ENCODE measurements around the gene KLHL12.

Gene KLHL12

GRCh38 chr1:202850593-202851362 lies 76.3 kb downstream of the KLHL12 start:
- DNase-seq (ENCODE audit: low read depth), result no peak
- no peak overlapping the region for H3K4me3 ChIP-seq (ENCODE audit: low read depth, low read length)

GRCh38 chr1:202848191-202848542 lies 78.9 kb downstream of the KLHL12 start:
- H3K4me3 ChIP-seq (ENCODE audit: low read depth, low read length), result no peak overlapping the region
- no peak for DNase-seq (ENCODE audit: low read depth)

GRCh38 chr1:202844935-202845334 lies 82.1 kb downstream of the KLHL12 start:
- DNase-seq (ENCODE audit: low read depth), result no peak
- no peak overlapping the region for H3K4me3 ChIP-seq (ENCODE audit: low read depth, low read length)

- no peak overlapping the region for H3K4me3 ChIP-seq (ENCODE audit: low read depth, low read length)
- DNase-seq (ENCODE audit: low read depth), result no peak
Observed at GRCh38 chr1:202844259-202844658, 82.8 kb downstream of the KLHL12 start.

GRCh38 chr1:202843081-202843480 lies 84.0 kb downstream of the KLHL12 start:
- no peak overlapping the region for H3K4me3 ChIP-seq (ENCODE audit: low read depth, low read length)
- no peak for DNase-seq (ENCODE audit: low read depth)

Measured in skeletal muscle cell (primary cell).